ENCODE data around the gene ART4. TPM values are rescaled to one million over a fixed set of nuclear protein-coding genes. Genes with fewer than 3 reads are reported as not detected.

Gene ART4
- total and polyA plus RNA-seq, 9 donors = 0.05 to 5.6 (median 0.46) TPM

DNA sequence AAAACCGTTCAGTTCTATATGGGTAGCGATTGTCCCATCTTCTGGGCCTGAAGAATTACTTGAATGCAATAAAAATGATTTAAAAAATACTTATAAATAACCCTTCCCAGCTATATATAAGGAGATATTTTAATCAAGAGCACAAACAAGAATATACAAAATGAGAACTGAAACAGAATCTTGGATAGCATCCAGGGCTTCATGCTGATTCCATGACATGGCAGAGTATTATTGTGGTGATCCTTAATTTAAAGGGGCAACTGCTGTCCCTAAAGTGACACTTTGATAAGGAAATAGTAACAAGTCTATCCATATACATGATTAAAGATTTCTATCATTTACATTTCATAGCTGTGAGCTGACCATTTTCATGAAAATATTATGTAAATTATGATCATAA is 58.9 kb downstream of the ART4 start:
- DNase-seq = no peak
- Histone ChIP-seq H3K36me3 (peaks cover 3% of the 10 kb centered on the region), H3K4me3 (no peak overlapping the region), H3K27ac (no peak overlapping the region), H3K27me3 (no peaks in the 10 kb centered on the region), H3K4me1 (ENCODE audit: insufficient read depth) (no peaks in the 10 kb centered on the region), H3K9me3 (no peaks in the 10 kb centered on the region)
- intact Hi-C loops (cut with DNase I) = no loop called here
- TF ChIP-seq POLR2A (IDR thresholded peaks at IDR 0.05) (no peak), CTCF (IDR thresholded peaks at IDR 0.05) (no peak), EP300 (IDR thresholded peaks at IDR 0.05) (no peak)
- WGBS, 3 donors = 86 to 94% (median 88%) methylated on average over 2 of the region's 2 CpGs

DNA sequence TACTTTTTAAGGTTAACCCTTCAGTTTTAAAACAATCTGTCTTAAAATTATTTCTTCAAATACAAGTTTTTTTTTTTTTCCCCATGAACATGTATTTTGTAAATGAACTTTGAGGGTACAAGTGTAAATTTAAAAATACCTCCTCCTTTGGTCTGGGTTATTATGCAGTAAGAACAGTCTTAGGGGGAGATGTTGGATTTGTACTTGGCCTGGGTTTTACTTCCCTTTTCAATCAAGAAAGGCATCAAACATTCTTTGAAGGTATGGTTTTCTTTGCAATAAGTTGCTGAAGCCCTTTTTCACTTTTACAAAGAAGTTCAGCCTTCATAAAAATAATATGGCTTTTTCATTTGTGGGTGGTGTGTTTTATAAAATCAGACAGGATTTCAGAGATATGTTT is 60.6 kb downstream of the ART4 start:
- H3K27ac ChIP-seq = no peak overlapping the region
- TF ChIP-seq CTCF (IDR thresholded peaks at IDR 0.05) = no peak
- no peak for TF ChIP-seq EP300 (IDR thresholded peaks at IDR 0.05)
- TF ChIP-seq POLR2A (IDR thresholded peaks at IDR 0.05) = no peak
- no peak overlapping the region for H3K4me3 ChIP-seq
- no peaks in the 10 kb centered on the region for H3K27me3 ChIP-seq
- DNase-seq = no peak
- no peaks in the 10 kb centered on the region for H3K4me1 ChIP-seq (ENCODE audit: insufficient read depth)
- intact Hi-C loops (cut with DNase I) = no loop called here
- H3K36me3 ChIP-seq = no peaks in the 10 kb centered on the region
- H3K9me3 ChIP-seq = no peaks in the 10 kb centered on the region

GRCh38 chr12:14781563-14781962 is 61.8 kb downstream of the ART4 start:
- H3K4me1 ChIP-seq (ENCODE audit: insufficient read depth) = peaks cover 2% of the 10 kb centered on the region
- WGBS, 3 donors = 60 to 62% (median 61%) methylated on average over 2 of the region's 2 CpGs
- H3K27ac ChIP-seq = no peak overlapping the region
- no peaks in the 10 kb centered on the region for H3K27me3 ChIP-seq
- no peak overlapping the region for H3K4me3 ChIP-seq
- no peaks in the 10 kb centered on the region for H3K36me3 ChIP-seq
- TF ChIP-seq CTCF (IDR thresholded peaks at IDR 0.05) (no peak), EP300 (IDR thresholded peaks at IDR 0.05) (no peak)
- no peaks in the 10 kb centered on the region for H3K9me3 ChIP-seq
- DNase-seq = no peak
- intact Hi-C loops (cut with DNase I) = no loop called here

GRCh38 chr12:14780859-14781258 is 62.5 kb downstream of the ART4 start:
- intact Hi-C loops (cut with DNase I) = no loop called here
- DNase-seq = no peak
- 64 to 76% (median 68%) methylated on average over 3 of the region's 3 CpGs for WGBS, 3 donors
- Histone ChIP-seq H3K27ac (no peak overlapping the region), H3K4me3 (no peak overlapping the region), H3K36me3 (no peaks in the 10 kb centered on the region), H3K27me3 (no peaks in the 10 kb centered on the region), H3K9me3 (no peaks in the 10 kb centered on the region), H3K4me1 (ENCODE audit: insufficient read depth) (peaks cover 2% of the 10 kb centered on the region)
- TF ChIP-seq EP300 (IDR thresholded peaks at IDR 0.05) = no peak
- TF ChIP-seq POLR2A (IDR thresholded peaks at IDR 0.05) = no peak
- no peak for TF ChIP-seq CTCF (IDR thresholded peaks at IDR 0.05)

DNA sequence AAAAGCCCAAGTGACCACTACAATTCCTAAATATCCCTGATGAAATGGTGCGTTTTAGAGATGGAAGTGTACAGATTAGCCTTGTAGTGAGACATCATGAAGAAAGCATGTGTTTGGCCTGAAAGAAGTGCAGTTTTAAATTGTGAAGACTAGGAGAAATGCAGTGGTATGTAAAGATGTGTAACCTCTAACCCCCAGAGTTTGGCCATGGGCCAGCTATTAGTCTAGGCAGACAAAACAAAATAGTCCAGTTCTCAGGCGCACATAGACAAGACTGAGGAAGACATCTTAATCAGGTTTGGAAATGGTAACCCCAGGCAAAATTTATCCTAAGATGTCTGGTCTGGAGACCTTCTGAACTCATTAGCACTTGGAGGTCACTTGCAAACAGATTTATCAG is 63.5 kb downstream of the ART4 start:
- H3K27me3 ChIP-seq = no peaks in the 10 kb centered on the region
- no peak for DNase-seq
- H3K4me3 ChIP-seq = no peak overlapping the region
- H3K27ac ChIP-seq = no peak overlapping the region
- no peak for TF ChIP-seq POLR2A (IDR thresholded peaks at IDR 0.05)
- no peak for TF ChIP-seq CTCF (IDR thresholded peaks at IDR 0.05)
- no peak for TF ChIP-seq EP300 (IDR thresholded peaks at IDR 0.05)
- H3K9me3 ChIP-seq = no peaks in the 10 kb centered on the region
- H3K36me3 ChIP-seq = no peaks in the 10 kb centered on the region
- H3K4me1 ChIP-seq (ENCODE audit: insufficient read depth) = peaks cover 2% of the 10 kb centered on the region
- WGBS, 3 donors = 72 to 76% (median 73%) methylated on average over 2 of the region's 2 CpGs
- intact Hi-C loops (cut with DNase I) = loop anchor here in 3 of 4 donors (10.0 kb wide), 4 partner anchors 105 to 1785 kb away; partner anchors contain the start of gene MGP (in 1 of the 3)

All from ovary (tissue), 9 donors.